HCT116 (cell line): ENCODE results near the gene GALNT18.

Experiments
- ELF1 ChIP-seq: IDR thresholded peaks from 2 replicates; pipeline ENCODE4 v1.6.1; 2012; ENCODE audit warnings: low read depth, borderline replicate concordance
- EZH2 ChIP-seq: fragments of 200-600 bp; sonication (generic); IDR thresholded peaks from 2 replicates; pipeline ENCODE4 v1.6.1; 2017; ENCODE audit warnings: antibody characterized with exemption, mixed run types
- POLR2A ChIP-seq: IDR thresholded peaks from 2 replicates; pipeline ENCODE4 v1.7.0; 2011; ENCODE audit warnings: borderline replicate concordance; ENCODE audit not compliant: insufficient read depth, insufficient read length; ENCODE audit errors: extremely low read depth
- POLR2AphosphoS5 ChIP-seq: IDR thresholded peaks from 2 replicates; pipeline ENCODE4 v1.6.1; 2011; ENCODE audit warnings: mild to moderate bottlenecking, low read depth, low read length, moderate library complexity
- SP1 ChIP-seq: IDR thresholded peaks from 2 replicates; pipeline ENCODE4 v1.6.1; 2012; ENCODE audit warnings: low read depth
- TF ChIP-seq, protein P1 (sequence below), 3 experiments: fragments of 200-600 bp in 1 of 3; sonication (generic) in 1 of 3; IDR thresholded peaks in 2 of 3; conservative IDR thresholded peaks in 1 of 3; 2 replicates each; pipeline ENCODE4 v1.5.1; 2012 to 2017; ENCODE audit warnings: low read depth in 2 of 3, low read length in 2 of 3, antibody characterized with exemption in 1 of 3, borderline replicate concordance in 1 of 3, control low read depth in 1 of 3, mild to moderate bottlenecking in 1 of 3, mixed read lengths in 1 of 3, mixed run types in 1 of 3, moderate library complexity in 1 of 3; ENCODE audit not compliant: insufficient read depth in 1 of 3

DNA sequence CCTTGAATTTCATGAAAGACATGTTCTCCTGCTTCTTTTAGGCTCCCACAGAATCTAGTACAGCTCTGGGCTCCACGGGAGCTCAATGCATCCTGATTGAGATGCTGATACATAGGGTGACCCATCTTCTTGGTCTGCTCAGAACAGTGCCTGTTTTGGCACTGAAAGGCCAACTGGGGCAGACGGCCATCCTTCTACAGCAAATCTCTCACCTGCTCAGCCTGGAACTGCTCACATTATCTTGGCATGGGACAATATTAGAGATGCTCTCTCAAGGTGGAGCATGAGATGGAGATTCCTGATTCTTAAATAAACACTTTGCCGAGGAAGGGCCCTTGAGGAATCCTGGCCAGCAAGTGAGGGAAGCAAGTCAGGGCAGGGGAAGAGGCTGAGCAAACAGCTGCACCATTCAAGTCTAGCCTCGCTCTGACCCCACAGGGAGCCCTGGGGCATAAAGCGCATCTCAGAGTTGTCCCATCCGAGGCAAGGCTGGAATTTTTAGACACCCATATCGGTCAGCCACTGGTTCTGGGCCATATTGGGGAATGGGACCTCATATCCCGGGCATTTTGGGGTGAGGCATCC is 210.3 kb downstream of the GALNT18 start:
- TF ChIP-seq SP1 (no peak), POLR2A (no peak), EZH2 (no peak), POLR2AphosphoS5 (no peak), ELF1 (no peak)
- TF ChIP-seq, protein P1, sequence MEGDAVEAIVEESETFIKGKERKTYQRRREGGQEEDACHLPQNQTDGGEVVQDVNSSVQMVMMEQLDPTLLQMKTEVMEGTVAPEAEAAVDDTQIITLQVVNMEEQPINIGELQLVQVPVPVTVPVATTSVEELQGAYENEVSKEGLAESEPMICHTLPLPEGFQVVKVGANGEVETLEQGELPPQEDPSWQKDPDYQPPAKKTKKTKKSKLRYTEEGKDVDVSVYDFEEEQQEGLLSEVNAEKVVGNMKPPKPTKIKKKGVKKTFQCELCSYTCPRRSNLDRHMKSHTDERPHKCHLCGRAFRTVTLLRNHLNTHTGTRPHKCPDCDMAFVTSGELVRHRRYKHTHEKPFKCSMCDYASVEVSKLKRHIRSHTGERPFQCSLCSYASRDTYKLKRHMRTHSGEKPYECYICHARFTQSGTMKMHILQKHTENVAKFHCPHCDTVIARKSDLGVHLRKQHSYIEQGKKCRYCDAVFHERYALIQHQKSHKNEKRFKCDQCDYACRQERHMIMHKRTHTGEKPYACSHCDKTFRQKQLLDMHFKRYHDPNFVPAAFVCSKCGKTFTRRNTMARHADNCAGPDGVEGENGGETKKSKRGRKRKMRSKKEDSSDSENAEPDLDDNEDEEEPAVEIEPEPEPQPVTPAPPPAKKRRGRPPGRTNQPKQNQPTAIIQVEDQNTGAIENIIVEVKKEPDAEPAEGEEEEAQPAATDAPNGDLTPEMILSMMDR (IDR thresholded peaks at IDR 0.05 in 2 of 3, conservative IDR thresholded peaks at IDR 0.05 in 1 of 3; ENCODE audit: borderline replicate concordance in 1 of 3, insufficient read depth in 1 of 3, low read depth in 2 of 3, low read length in 2 of 3), result no peak
